Measurements from ENCODE around the gene HCRT. TPM values are rescaled to one million over a fixed set of nuclear protein-coding genes. Genes with fewer than 3 reads are reported as not detected.

The HCRT gene
- polyA plus RNA-seq, 1 of the 3 experiments (the other 2 are of a cell fraction) = not detected

DNA sequence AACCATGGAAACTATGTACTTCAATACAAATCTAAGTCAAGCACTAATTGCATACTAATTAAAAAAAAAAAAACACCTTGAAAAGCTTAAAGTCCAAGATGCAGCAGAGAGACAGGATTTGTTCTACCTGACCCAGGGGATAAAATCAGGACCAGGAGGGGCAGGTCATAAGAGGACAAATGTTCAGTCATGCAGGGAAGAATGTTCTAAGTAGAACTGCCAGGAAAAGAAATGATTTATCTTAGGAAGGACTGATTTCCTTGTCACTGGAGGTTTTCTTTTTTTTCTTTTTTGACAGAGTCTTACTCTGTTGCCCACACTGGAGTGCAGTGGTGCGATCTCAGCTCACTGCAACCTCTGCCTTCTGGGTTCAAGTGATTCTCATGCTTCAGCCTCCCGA lies 18.1 kb upstream of the HCRT start:
- no peaks in the 10 kb centered on the region for H3K79me2 ChIP-seq (ENCODE audit: insufficient read depth)
- H3K36me3 ChIP-seq (replicated peaks in 1 of 2; ENCODE audit: control insufficient read depth in 1 of 2, insufficient read depth in 2 of 2, low read length in 1 of 2) = peaks cover 10 to 25% of the 10 kb centered on the region in 2 experiments
- no peaks in the 10 kb centered on the region for H4K20me1 ChIP-seq (ENCODE audit: insufficient read depth)
- H2AFZ ChIP-seq (ENCODE audit: low read depth) = no peak overlapping the region
- H3K27me3 ChIP-seq (ENCODE audit: insufficient read depth) = no peaks in the 10 kb centered on the region
- no peak for DNase-seq
- no peaks in the 10 kb centered on the region for H3K9me2 ChIP-seq
- H3K27ac ChIP-seq (ENCODE audit: low read depth in 2 of 2, low read length in 1 of 2) = no peak overlapping the region
- CTCF ChIA-PET = interaction anchor here (1.0 to 2.4 kb wide), 3 partner anchors 19 to 109 kb away, joined by 3 to 10 read pairs (median 3); no protein-coding TSS in a partner anchor
- H3K9me3 ChIP-seq = no peaks in the 10 kb centered on the region
- H3K9ac ChIP-seq = no peak overlapping the region
- WGBS (ENCODE audit: low lambda C conversion rate) = 89% methylated on average over 2 of the region's 2 CpGs
- H3K4me3 ChIP-seq (ENCODE audit: low read depth in 2 of 2, low read length in 1 of 2) = no peak overlapping the region
- TF ChIP-seq FOSL2 (IDR thresholded peaks at IDR 0.05; ENCODE audit: borderline replicate concordance, low read depth) (no peak), MEF2A (IDR thresholded peaks at IDR 0.05; ENCODE audit: borderline replicate concordance, low read depth) (no peak), MXI1 (IDR thresholded peaks at IDR 0.05; ENCODE audit: low read depth, low read length) (no peak), USF2 (IDR thresholded peaks at IDR 0.05; ENCODE audit: borderline replicate concordance, low read depth, low read length) (no peak), TEAD4 (IDR thresholded peaks at IDR 0.05; ENCODE audit: borderline replicate concordance, insufficient read depth) (no peak), NRF1 (IDR thresholded peaks at IDR 0.05; ENCODE audit: low read depth, low read length) (no peak), TCF12 (IDR thresholded peaks at IDR 0.05) (no peak), GABPA (IDR thresholded peaks at IDR 0.05; ENCODE audit: low read depth) (no peak), RAD21 (IDR thresholded peaks at IDR 0.05; ENCODE audit: low read length) (no peak), PBX3 (IDR thresholded peaks at IDR 0.05) (no peak), CHD2 (IDR thresholded peaks at IDR 0.05; ENCODE audit: low read length, partially characterized antibody) (no peak)
- TF ChIP-seq, protein P1, sequence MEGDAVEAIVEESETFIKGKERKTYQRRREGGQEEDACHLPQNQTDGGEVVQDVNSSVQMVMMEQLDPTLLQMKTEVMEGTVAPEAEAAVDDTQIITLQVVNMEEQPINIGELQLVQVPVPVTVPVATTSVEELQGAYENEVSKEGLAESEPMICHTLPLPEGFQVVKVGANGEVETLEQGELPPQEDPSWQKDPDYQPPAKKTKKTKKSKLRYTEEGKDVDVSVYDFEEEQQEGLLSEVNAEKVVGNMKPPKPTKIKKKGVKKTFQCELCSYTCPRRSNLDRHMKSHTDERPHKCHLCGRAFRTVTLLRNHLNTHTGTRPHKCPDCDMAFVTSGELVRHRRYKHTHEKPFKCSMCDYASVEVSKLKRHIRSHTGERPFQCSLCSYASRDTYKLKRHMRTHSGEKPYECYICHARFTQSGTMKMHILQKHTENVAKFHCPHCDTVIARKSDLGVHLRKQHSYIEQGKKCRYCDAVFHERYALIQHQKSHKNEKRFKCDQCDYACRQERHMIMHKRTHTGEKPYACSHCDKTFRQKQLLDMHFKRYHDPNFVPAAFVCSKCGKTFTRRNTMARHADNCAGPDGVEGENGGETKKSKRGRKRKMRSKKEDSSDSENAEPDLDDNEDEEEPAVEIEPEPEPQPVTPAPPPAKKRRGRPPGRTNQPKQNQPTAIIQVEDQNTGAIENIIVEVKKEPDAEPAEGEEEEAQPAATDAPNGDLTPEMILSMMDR (IDR thresholded peaks at IDR 0.05) = no peak
- TF ChIP-seq, protein P2, sequence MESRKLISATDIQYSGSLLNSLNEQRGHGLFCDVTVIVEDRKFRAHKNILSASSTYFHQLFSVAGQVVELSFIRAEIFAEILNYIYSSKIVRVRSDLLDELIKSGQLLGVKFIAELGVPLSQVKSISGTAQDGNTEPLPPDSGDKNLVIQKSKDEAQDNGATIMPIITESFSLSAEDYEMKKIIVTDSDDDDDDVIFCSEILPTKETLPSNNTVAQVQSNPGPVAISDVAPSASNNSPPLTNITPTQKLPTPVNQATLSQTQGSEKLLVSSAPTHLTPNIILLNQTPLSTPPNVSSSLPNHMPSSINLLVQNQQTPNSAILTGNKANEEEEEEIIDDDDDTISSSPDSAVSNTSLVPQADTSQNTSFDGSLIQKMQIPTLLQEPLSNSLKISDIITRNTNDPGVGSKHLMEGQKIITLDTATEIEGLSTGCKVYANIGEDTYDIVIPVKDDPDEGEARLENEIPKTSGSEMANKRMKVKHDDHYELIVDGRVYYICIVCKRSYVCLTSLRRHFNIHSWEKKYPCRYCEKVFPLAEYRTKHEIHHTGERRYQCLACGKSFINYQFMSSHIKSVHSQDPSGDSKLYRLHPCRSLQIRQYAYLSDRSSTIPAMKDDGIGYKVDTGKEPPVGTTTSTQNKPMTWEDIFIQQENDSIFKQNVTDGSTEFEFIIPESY (IDR thresholded peaks at IDR 0.05; ENCODE audit: borderline replicate concordance, low read depth) = no peak
- TF ChIP-seq, protein P3, sequence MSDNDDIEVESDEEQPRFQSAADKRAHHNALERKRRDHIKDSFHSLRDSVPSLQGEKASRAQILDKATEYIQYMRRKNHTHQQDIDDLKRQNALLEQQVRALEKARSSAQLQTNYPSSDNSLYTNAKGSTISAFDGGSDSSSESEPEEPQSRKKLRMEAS (IDR thresholded peaks at IDR 0.05; ENCODE audit: low read depth) = no peak
- POLR2A ChIA-PET = no interaction called here
- H3F3A ChIP-seq (replicated peaks; ENCODE audit: insufficient read depth) = no peaks in the 10 kb centered on the region
- peaks cover 0 to 12% of the 10 kb centered on the region in 2 experiments; a peak in 1 of 4 replicates for H3K4me1 ChIP-seq (ENCODE audit: control insufficient read depth in 1 of 2, insufficient read depth in 2 of 2, low read depth in 1 of 2, low read length in 1 of 2)
- H3K4me2 ChIP-seq = no peak overlapping the region
